H9 (cell line): ENCODE data around the gene GCSH. TPM values are rescaled to one million over a fixed set of nuclear protein-coding genes. Genes with fewer than 3 reads are reported as not detected.
A peak's percentile ranks its signal among the peaks of the same experiment; 100 is the strongest.

ENCODE experiments used
- DNase-seq: peaks from one replicate; pipeline ENCODE4 v3.0.0-alpha.2; 2017
- H2AFZ ChIP-seq: one replicate; pipeline ENCODE4 v1.6.1; 2013; ENCODE audit warnings: mild to moderate bottlenecking, low read length, control low read depth, moderate library complexity
- H2AK5ac ChIP-seq: 2 replicates; pipeline ENCODE4 v1.6.1; 2013; ENCODE audit warnings: low read length, control low read depth, mixed read lengths; ENCODE audit not compliant: insufficient read length
- H2BK120ac ChIP-seq: one replicate; pipeline ENCODE4 v1.6.1; 2013; ENCODE audit warnings: low read depth, mild to moderate bottlenecking, low read length, control low read depth, inconsistent platforms; ENCODE audit not compliant: poor library complexity, severe bottlenecking
- H2BK12ac ChIP-seq: 2 replicates; pipeline ENCODE4 v1.6.1; 2013; ENCODE audit warnings: low read length, control low read depth, mixed read lengths, low read depth; ENCODE audit not compliant: insufficient read length
- H2BK15ac ChIP-seq: 2 replicates; pipeline ENCODE4 v1.6.1; 2013; ENCODE audit warnings: low read depth, low read length, control low read depth
- H2BK20ac ChIP-seq: one replicate; pipeline ENCODE4 v1.6.1; 2013; ENCODE audit warnings: low read depth, mild to moderate bottlenecking, low read length, control low read depth, inconsistent platforms; ENCODE audit not compliant: poor library complexity, severe bottlenecking
- H2BK5ac ChIP-seq: 2 replicates; pipeline ENCODE4 v1.6.1; 2013; ENCODE audit warnings: low read length, control low read depth, mixed read lengths; ENCODE audit not compliant: insufficient read length
- H3K14ac ChIP-seq: 2 replicates; pipeline ENCODE4 v1.6.1; 2013; ENCODE audit warnings: low read length, control low read depth; ENCODE audit not compliant: insufficient read depth
- H3K18ac ChIP-seq: 2 replicates; pipeline ENCODE4 v1.6.1; 2013; ENCODE audit warnings: low read depth, mild to moderate bottlenecking, mixed read lengths, low read length, control low read depth; ENCODE audit not compliant: insufficient read length
- H3K23ac ChIP-seq: 2 replicates; pipeline ENCODE4 v1.6.1; 2013; ENCODE audit warnings: low read length, control low read depth, mixed read lengths, low read depth; ENCODE audit not compliant: insufficient read length
- H3K23me2 ChIP-seq: 2 replicates; pipeline ENCODE4 v1.6.1; 2013; ENCODE audit warnings: low read depth, mild to moderate bottlenecking, mixed read lengths, low read length, control low read depth; ENCODE audit not compliant: insufficient read length, poor library complexity, severe bottlenecking
- H3K27ac ChIP-seq: 2 replicates; pipeline ENCODE4 v1.5.1; 2013; ENCODE audit warnings: low read length, control low read depth, mixed read lengths, low read depth; ENCODE audit not compliant: insufficient read length
- H3K27me3 ChIP-seq: 2 replicates; pipeline ENCODE4 v1.6.1; 2013; ENCODE audit warnings: low read length, control low read depth, inconsistent platforms; ENCODE audit not compliant: insufficient read depth
- H3K4ac ChIP-seq: 2 replicates; pipeline ENCODE4 v1.6.1; 2013; ENCODE audit warnings: low read depth, mild to moderate bottlenecking, control low read depth, inconsistent platforms, low read length, moderate library complexity
- H3K4me1 ChIP-seq: 2 replicates; pipeline ENCODE4 v1.6.1; 2013; ENCODE audit warnings: low read length, control low read depth, inconsistent platforms; ENCODE audit not compliant: insufficient read depth
- H3K4me2 ChIP-seq: 2 replicates; pipeline ENCODE4 v1.6.1; 2013; ENCODE audit warnings: low read length, control low read depth, mixed read lengths; ENCODE audit not compliant: insufficient read length, insufficient read depth
- H3K56ac ChIP-seq: 2 replicates; pipeline ENCODE4 v1.6.1; 2013; ENCODE audit warnings: low read depth, mild to moderate bottlenecking, mixed read lengths, low read length, control low read depth; ENCODE audit not compliant: insufficient read length
- H3K79me1 ChIP-seq: 2 replicates; pipeline ENCODE4 v1.6.1; 2013; ENCODE audit warnings: low read depth, mild to moderate bottlenecking, moderate library complexity, low read length, control low read depth, inconsistent platforms; ENCODE audit not compliant: insufficient read depth, poor library complexity, severe bottlenecking
- H3K79me2 ChIP-seq: 2 replicates; pipeline ENCODE4 v1.6.1; 2013; ENCODE audit warnings: low read length, control low read depth, inconsistent platforms; ENCODE audit not compliant: insufficient read depth
- H3K9ac ChIP-seq: 2 replicates; pipeline ENCODE4 v1.6.1; 2013; ENCODE audit warnings: low read length, control low read depth, mixed read lengths; ENCODE audit not compliant: insufficient read length; ENCODE audit errors: extremely low read depth
- H3K9me3 ChIP-seq: one replicate; pipeline ENCODE4 v1.6.1; 2013; ENCODE audit warnings: low read depth, low read length, inconsistent platforms; ENCODE audit not compliant: control insufficient read depth
- H3T11ph ChIP-seq: one replicate; pipeline ENCODE4 v1.6.1; 2013; ENCODE audit warnings: mild to moderate bottlenecking, low read length, control low read depth, inconsistent platforms
- H4K20me1 ChIP-seq: one replicate; pipeline ENCODE4 v1.6.1; 2013; ENCODE audit not compliant: control insufficient read depth, insufficient read length, insufficient read depth
- H4K5ac ChIP-seq: 2 replicates; pipeline ENCODE4 v1.6.1; 2013; ENCODE audit warnings: low read depth, mild to moderate bottlenecking, mixed read lengths, low read length, control low read depth; ENCODE audit not compliant: insufficient read length
- H4K8ac ChIP-seq: replicated peaks from 2 replicates; pipeline ENCODE4 v1.6.1; 2013; ENCODE audit warnings: low read length, control low read depth, mixed read lengths, low read depth; ENCODE audit not compliant: insufficient read length
- H4K91ac ChIP-seq: 2 replicates; pipeline ENCODE4 v1.6.1; 2013; ENCODE audit warnings: low read depth, mild to moderate bottlenecking, moderate library complexity, mixed read lengths, low read length, control low read depth; ENCODE audit not compliant: insufficient read length
- H3K27ac Mint-ChIP-seq, 3 experiments: 2 replicates in 2 of 3; 3 replicates in 1 of 3; pipeline ENCODE4 v1.8.0; 2020 to 2021; ENCODE audit warnings: mixed read lengths in 3 of 3, mild to moderate bottlenecking in 1 of 3, moderate library complexity in 1 of 3
- H3K27me3 Mint-ChIP-seq: 2 replicates; pipeline ENCODE4 v1.8.0; 2021; ENCODE audit warnings: low read depth, mild to moderate bottlenecking, moderate library complexity, mixed read lengths
- H3K36me3 Mint-ChIP-seq, 3 experiments: 2 replicates in 2 of 3; 3 replicates in 1 of 3; pipeline ENCODE4 v1.8.0; 2020 to 2021; ENCODE audit warnings: low read depth in 3 of 3, mixed read lengths in 3 of 3; ENCODE audit not compliant: insufficient read depth in 1 of 3
- H3K4me1 Mint-ChIP-seq, 2 experiments: 2 replicates each; pipeline ENCODE4 v1.8.0; 2020; ENCODE audit warnings: mixed read lengths in 2 of 2
- H3K4me3 Mint-ChIP-seq, 2 experiments: 2 replicates in 1 of 2; 3 replicates in 1 of 2; pipeline ENCODE4 v1.8.0; 2020 to 2021; ENCODE audit warnings: mild to moderate bottlenecking in 2 of 2, mixed read lengths in 2 of 2, moderate library complexity in 1 of 2
- H3K9me3 Mint-ChIP-seq, 2 experiments: 2 replicates in 1 of 2; 3 replicates in 1 of 2; pipeline ENCODE4 v1.8.0; 2020; ENCODE audit warnings: mild to moderate bottlenecking in 2 of 2, mixed read lengths in 2 of 2, moderate library complexity in 1 of 2
- WGBS: extraction: QIAGEN DNeasy Blood & Tissue Kit; methylation state at CpG from one replicate; pipeline ENCODE4 v1.1.7; 2013; ENCODE audit warnings: missing lambda C conversion rate, low lambda C conversion rate, mixed read lengths; ENCODE audit not compliant: insufficient read length; ENCODE audit errors: extremely low coverage; 5-methylcytosine and 5-hydroxymethylcytosine counted together
- total RNA-seq: library from RNA; stranded (reverse); gene quantifications from 2 replicates; pipeline ENCODE4 v1.2.1, GENCODE V29; 2021
- TF ChIP-seq, protein P1 (sequence below): fragments of 200-600 bp; sonication (generic); conservative IDR thresholded peaks from 3 replicates; pipeline ENCODE4 v1.8.0; 2021; ENCODE audit warnings: antibody characterized with exemption, mild to moderate bottlenecking

Gene GCSH
- total RNA-seq, 1 experiment from 2014 or later, result 87.4 TPM

GRCh38 chr16:81123092-81123852, 27.1 kb upstream of the GCSH start:
- TF ChIP-seq, protein P1, sequence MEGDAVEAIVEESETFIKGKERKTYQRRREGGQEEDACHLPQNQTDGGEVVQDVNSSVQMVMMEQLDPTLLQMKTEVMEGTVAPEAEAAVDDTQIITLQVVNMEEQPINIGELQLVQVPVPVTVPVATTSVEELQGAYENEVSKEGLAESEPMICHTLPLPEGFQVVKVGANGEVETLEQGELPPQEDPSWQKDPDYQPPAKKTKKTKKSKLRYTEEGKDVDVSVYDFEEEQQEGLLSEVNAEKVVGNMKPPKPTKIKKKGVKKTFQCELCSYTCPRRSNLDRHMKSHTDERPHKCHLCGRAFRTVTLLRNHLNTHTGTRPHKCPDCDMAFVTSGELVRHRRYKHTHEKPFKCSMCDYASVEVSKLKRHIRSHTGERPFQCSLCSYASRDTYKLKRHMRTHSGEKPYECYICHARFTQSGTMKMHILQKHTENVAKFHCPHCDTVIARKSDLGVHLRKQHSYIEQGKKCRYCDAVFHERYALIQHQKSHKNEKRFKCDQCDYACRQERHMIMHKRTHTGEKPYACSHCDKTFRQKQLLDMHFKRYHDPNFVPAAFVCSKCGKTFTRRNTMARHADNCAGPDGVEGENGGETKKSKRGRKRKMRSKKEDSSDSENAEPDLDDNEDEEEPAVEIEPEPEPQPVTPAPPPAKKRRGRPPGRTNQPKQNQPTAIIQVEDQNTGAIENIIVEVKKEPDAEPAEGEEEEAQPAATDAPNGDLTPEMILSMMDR, result no peak

More at GRCh38 chr16:81123092-81123852, 27.1 kb upstream of the GCSH start:
- no peak overlapping the region for H2BK5ac ChIP-seq
- DNase-seq, result no peak
- H3K27me3 ChIP-seq, result no peaks in the 10 kb centered on the region
- no peak overlapping the region for H3K9ac ChIP-seq
- no peak overlapping the region for H3K27ac ChIP-seq
- no peak overlapping the region for H2BK15ac ChIP-seq
- no peak overlapping the region for H2AK5ac ChIP-seq
- no peak overlapping the region for H4K91ac ChIP-seq
- no peak overlapping the region for H4K5ac ChIP-seq
- H3K27me3 Mint-ChIP-seq, result peaks cover 4% of the 10 kb centered on the region
- H3K18ac ChIP-seq, result no peak overlapping the region
- H2BK12ac ChIP-seq, result no peak overlapping the region
- H2BK120ac ChIP-seq, result no peak overlapping the region
- no peak overlapping the region for H3K56ac ChIP-seq
- H3K79me1 ChIP-seq, result no peaks in the 10 kb centered on the region
- no peak overlapping the region for H3K23ac ChIP-seq
- H3K79me2 ChIP-seq, result no peaks in the 10 kb centered on the region
- no peaks in the 10 kb centered on the region for H3K36me3 Mint-ChIP-seq
- H3K9me3 ChIP-seq, result no peaks in the 10 kb centered on the region
- H3T11ph ChIP-seq, result no peak overlapping the region
- H3K4me1 Mint-ChIP-seq, result no peaks in the 10 kb centered on the region
- H4K20me1 ChIP-seq, result no peaks in the 10 kb centered on the region
- H2AFZ ChIP-seq, result no peak overlapping the region
- H4K8ac ChIP-seq, result no peak overlapping the region
- no peak overlapping the region for H3K4me2 ChIP-seq
- H3K14ac ChIP-seq, result 0 out of 2 replicates have a peak overlapping the region, but pooled peaks have one; percentile 19
- no peaks in the 10 kb centered on the region for H3K9me3 Mint-ChIP-seq
- no peak overlapping the region; a peak in 1 of 5 replicates for H3K4me3 Mint-ChIP-seq
- WGBS, result no CpG with 5 or more reads among the region's 17 CpGs
- no peaks in the 10 kb centered on the region for H3K23me2 ChIP-seq
- H3K4me1 ChIP-seq, result no peaks in the 10 kb centered on the region
- no peak overlapping the region for H3K27ac Mint-ChIP-seq
- H3K4ac ChIP-seq, result no peak overlapping the region
- H2BK20ac ChIP-seq, result no peak overlapping the region
